Activated CD4-positive, alpha-beta T cell treated with anti-CD3 and anti-CD28 coated beads, Interleukin-2, amount 50 U/mL, for 1 hour (primary cell): ENCODE results near the gene PWWP2B.
"Not testable (repeated sequence)": the region's sequence is repeated elsewhere in the genome, so short reads cannot be mapped to it uniquely, and the experiment has no call there.

Experiments
- DNase-seq: peaks from one replicate; pipeline ENCODE4 v3.0.0-alpha.2; 2020

Gene PWWP2B

DNA sequence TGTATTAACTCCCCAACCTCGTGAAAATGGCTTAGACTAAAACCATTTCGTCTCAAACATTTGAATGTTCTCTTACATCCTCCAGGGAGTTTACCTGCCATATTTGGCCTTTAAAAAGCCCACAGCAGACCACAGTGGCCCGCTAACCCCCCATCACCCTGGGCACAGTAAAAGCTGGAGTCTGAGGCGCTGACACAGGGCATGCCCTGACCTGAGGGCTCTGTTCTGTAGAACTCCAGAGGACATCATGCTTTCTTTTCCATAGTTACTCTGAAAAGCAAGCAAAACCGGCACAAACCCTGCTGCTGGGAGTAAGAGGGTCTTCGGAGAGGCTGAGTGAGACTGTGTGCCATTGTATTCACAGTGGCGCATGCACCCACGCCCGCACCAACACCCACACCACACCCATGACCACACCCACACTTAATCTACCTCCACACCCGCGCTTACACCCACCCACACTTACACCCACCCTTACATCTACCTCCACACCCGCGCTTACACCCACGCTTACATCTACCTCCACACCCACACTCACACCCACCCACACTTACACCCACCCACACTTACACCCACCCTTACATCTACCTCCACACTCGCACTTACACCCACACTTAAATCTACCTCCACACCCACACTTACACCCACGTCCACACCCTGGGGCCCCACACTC lies 32.9 kb upstream of the PWWP2B start:
- DNase-seq = no peak

DNA sequence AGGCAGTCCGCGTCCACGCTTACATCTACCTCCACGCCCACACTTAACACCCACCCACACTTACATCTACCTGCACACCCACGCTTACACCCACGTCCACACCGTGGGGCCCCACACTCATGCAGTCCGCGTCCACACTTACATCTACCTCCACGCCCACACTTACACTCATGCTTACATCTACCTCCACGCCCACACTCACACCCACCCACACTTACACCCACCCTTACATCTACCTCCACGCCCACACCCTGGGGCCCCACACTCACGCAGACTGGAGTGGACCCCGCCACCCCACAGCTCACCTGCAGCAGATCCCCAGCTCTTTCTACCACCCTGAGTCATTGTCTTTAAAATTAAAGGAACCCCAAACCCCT lies 32.4 kb upstream of the PWWP2B start:
- no peak for DNase-seq

DNA sequence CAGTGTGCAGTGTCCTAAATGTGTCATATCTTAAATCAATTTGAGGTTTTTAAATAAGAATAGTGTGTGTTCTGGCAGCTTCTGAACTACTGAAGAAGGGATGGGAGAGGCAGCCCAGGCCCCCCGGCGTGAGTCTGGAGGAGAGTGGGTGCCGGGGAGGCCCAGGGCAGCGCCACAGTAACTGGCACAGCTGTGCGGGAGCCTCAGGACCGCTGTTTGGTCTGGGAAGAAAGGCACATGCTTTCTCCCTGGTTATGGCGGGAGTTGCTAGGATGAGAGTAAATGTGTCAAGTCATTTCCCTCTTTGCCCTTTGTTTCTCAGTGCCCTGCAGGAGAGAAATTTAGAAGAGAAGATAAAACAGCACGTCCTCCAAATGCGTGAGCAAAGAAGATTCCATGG lies 31.9 kb upstream of the PWWP2B start:
- no peak for DNase-seq

DNA sequence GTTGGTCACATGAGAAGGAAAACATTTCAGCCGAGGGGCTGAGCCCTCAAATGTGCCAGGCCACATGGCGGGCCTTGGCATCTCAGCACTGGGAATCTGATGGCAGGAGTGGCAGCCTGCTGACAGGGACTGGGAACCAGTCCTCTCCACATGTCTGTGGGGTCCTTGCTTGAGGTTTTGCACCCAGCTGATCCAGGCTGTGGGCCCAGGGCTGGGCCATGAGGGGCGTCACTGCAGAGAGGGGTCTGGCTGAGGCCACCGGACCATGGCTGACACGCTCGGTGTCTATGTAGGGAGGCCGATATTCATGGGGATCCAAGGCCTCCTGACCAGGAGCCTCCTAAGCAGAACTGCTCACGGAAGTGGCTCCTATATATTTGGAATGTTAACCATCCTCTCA lies 31.0 kb upstream of the PWWP2B start:
- no peak for DNase-seq

DNA sequence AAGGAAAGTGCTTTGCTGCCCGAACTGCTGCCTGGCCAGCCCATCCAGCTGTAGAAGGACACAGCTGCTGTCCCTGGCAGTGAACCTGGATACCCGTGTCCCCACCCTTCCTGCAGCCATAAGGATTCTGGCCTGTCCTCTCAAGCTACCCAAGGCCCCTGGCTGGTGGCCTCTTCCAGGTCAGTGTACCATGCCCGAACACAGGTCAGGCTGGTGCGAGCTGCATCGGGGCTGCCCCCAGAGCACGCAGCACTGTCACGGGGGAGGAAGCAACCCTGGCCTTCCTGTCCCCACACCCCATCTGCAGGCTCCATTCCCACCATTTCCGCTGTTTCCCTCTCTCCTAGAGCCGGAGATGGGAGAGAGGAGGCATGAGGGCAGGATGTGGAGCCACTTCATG lies 30.5 kb upstream of the PWWP2B start:
- no peak for DNase-seq

DNA sequence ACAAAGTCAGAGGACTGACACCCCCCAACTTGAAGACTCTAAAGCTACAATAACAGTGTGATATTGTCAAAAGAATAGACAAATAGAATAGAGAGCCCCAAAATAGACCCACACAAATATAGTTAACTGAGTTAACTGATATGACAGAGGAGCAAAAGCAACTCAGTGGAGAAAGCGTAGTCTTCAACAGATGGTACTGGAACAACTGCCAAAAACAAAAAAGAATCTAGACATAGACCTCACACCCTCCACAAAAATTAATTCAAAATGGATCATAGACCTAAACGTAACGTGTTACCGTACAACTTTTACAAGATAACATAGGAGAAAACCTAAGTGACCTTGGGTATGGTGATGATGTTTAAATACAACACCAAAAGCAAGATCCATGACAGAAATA lies 28.6 kb upstream of the PWWP2B start:
- no peak for DNase-seq

DNA sequence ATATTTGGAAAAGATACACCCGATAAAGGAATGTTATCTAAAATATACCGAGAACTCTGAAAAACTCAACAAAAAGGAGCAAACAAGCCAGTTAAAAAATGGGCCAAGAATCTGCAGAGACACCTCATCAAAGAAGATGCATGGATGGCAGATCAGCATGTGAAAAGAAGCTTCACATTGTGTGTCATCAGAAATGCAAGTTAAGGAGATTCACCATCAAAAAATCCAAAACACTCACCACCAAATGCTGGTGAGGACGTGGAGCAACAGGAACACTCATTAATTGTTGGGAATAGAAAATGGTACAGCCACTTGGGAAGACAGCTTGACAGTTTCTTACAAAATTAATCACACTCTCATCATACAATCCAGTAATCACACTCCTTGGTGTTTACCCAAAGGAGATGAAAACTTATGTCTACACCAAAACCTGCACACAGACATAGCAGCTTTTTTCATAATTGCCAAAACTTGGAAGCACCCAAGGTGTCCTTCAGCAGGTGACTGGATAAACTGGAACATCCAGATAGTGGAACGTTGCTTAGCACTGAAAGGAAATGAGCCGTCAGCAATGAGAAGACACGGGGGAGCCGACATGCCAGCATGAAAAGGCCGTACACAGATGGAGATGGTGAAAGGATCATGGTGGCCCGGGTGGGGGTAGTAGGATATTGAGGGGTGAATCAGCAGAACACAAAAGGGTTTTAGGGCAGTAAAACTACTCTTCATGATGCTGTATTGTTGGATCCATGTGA lies 27.9 kb upstream of the PWWP2B start:
- no peak for DNase-seq

DNA sequence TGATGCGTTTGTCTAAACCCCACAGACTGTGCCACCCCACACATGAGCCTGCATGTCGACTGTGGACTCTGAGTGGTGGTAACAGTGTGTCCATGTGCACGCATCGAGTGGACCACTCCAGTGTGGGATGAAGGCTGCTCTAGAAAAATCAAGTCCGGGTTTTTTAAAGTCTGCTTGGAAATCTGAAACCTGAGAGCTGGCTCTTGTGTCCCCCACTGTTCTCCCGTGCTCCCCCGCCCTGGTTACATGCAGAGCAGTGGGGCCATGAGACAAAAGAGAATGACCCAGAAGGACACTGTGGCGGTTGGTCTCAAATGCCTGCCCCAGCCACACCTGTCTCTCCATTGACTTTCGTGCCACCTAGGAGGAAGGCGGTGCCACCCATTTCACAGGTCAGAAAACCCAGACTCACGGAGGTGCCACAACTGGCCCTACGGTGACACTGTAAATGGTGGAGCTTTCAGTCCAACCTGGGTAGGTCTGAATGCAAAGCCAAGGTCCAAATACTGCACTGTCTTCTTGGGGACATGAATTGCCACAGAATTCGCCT lies 27.3 kb upstream of the PWWP2B start:
- DNase-seq = no peak

DNA sequence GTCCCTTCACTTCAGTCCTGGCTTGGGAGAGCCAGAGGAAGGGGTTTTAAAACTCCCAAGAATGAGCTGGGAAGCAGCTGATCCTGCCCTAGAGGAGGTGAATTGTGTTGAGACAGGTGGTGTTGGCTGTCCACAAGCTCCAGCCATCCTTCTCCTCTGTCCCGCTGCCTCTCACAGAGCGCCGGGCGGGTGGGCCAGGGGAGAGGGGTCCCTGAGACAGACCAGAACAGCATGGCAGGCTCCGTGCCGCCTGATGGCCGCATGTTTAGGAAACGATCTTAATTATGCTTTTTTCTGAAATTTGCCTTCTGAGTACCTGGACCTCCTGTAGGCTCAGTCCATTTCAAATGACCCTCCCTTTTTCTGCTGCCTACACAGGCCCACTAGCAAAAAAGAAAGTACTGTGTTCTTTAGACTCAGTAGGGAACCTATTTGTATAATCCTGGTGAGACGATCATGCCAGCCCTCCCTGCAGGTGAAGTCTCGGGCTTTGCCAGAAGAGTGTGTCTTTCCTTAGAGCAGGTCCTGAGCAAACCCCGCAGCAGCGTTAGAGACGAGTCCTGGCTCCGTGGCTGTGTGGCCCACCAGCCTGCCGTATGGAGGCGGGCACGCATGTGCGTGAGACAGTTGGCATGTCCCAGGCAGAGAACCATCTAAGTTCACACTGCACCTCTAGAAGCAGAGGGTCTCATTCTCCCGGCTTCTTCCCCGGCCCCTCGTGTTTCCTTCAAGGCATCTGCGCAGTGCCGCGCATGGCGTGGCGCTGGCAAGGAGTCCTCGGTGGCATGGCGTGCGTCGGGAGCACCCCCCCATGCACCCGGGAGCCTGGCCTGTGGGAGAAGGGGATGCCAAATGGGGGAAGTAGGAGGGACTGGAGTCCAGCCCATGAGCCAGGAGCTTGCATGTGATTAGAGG lies 26.3 kb upstream of the PWWP2B start:
- DNase-seq = no peak

DNA sequence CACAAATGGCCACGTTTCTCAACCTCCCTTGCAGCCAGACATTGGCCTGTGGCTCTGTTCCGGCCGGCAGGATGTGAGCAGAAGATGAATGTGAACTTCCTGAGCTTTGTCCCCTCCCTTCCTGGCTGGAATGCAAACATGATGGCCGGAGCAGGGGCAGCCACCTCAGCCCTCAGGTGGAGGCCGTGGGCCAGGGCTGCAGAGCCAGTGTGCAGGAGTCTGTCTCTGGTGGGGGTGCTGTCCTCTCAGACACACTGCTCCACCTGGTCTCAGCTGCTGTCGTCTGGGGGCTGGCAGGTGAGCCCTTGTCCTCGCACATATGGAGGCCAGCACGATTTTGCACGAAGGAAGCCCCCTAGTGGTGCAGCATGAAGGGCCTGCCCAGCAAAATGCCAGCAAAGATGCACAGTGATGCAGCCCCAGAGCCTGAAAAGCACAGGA lies 25.3 kb upstream of the PWWP2B start:
- DNase-seq = no peak

DNA sequence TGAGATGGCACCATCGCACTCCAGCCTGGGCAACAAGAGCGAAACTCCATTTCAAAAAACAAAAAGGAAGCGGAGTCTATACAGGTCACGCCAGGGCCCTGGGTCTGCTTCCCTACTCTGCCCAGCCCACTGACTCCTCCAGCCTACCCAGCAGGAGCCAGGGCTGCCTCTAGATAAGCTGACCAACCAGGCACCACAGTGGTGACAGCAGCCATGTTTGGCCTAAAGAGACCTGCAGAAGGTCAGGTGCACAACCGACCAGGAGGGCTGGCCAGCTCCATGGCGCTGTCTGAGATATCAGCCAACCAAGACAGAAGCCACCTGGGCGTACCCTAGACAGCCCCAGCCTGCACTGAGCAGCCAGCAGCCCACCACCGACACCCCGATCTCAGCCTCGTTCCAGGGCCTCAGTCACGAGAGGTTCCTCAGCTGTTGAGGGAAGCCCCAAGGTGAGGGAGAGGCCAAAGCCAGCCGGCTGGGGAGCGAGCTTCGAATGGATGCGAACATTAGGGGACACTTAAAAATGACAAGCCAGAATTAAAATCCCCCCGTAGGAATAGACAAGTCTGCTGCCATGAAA lies 24.4 kb upstream of the PWWP2B start:
- no peak for DNase-seq

DNA sequence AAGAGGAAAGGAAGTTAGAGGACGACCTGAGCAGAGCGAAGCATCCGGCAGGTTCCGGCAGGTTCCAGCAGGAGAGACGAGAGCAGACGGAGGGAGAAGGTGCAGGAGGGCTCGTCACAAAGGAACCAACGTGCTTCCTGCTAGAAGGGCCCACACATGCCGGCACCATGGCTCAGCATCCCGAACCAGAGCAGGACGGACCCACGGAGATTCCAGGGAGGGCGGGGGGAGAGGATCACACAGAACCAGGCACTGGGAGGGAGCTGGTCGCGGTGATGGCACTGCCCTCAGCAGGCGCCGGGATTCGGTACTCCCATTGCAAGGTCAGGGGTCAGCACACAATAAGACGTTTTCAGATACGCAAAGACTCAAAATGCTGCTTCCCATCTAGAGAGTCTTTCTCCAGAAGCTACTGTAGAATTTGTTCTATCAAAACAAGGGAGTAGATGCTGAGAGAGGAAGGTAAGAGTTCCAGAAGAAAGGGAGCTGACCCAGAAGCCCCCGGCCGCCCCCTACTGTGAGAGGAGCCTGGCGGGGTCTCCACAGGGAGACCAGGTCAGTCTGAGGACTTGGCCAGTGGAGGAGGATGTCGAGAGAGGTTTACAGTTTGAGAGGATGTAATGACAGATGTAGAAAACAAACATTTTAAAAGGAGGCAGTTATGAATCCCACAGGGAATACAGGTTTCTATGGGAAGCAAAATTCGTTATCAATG lies 23.6 kb upstream of the PWWP2B start:
- DNase-seq = no peak

DNA sequence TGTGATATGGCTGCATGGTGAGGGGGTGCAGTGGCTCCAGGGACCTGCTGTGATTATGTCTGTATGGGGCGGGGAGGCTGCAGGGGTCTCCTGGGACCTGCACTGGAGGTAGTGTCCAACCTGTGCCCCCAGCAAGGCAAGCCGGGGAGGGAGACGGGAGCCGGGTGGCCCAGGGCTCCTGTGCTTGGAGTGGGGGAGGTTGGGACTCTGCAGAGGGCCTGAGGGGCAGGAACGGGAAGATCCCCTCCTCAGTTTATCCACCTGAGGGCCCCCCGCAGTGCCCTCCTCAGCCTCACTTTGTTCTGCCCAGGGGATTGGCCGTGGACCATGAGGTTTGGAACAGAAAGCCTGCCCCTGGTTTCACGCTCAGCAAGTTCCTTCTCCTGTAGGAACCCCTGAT lies 22.8 kb upstream of the PWWP2B start:
- DNase-seq = no peak

DNA sequence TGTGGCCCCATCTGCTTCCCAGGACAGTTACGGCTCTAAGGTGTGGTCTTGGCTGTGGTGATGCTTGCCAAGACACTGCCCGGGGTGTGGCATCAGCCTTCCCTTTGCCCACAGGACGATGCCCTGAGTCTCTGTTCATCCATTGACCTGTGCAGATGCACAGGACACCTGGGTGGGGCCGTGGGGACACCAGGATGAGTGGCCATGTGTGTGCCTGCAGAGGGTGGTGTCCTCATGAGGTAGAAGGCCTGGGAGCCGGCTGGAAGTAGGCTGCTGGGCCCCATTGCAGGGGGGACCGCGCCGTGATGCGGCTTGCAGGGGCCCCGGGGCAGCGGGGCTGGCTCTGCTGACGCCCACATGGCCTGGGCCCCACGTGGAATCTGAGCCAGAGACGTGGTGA lies 22.4 kb upstream of the PWWP2B start:
- no peak for DNase-seq

DNA sequence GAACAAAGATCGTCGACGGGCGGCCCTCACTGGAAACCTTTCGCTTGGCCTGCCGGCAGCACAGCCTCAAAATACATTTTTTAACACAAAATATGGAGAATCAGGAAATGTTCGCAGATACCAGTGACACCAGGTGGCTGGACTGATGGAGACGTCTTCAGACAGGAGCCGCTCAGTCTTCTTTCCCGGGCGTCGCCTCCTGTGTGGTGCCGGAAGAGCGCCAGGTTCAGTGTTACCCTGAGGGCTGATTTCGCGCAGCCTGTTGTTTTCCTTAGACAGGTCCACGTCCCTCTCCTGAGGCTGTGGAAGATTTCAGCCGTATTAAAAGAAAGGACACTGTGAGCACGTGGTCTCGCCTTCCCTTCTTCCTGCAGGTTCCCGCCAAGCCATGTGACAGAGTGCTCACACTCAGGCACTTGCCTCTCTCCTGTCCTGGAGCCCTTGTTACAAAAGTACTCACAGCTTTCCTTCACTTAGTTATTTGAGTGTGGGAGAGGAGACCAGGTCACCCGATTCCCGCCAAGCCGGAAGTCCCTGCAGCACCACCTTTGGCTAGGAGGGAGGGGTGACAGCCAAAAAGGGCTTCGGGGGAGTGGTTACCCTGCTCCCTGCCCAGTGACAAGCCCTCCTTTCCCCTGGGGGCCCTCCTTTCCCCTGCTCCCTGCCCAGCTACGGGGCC lies 21.7 kb upstream of the PWWP2B start:
- no peak for DNase-seq

DNA sequence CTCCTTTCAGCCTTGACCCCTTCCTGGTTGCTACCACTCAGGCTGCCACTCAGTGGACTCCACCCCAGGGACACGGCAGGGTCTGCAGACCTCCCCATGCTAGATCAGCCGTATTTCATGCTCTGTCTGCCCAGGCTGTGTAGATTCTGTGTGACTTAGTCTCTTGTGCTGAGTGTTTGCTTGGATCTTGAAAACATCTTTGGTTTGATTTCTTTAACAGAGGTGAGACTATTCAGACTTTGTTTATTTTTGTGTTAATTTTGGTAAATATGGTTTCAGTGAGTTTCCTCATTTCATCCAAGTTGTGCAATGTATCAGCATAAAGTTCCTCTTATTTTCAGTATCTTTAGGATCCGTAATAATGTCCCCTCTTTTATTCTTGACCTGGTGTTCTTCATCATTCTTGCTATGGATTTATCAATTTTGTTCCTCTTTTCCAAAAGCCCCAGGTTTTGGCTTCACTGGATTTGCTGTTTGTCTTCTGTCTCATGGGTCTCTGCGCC lies 21.2 kb upstream of the PWWP2B start:
- no peak for DNase-seq

DNA sequence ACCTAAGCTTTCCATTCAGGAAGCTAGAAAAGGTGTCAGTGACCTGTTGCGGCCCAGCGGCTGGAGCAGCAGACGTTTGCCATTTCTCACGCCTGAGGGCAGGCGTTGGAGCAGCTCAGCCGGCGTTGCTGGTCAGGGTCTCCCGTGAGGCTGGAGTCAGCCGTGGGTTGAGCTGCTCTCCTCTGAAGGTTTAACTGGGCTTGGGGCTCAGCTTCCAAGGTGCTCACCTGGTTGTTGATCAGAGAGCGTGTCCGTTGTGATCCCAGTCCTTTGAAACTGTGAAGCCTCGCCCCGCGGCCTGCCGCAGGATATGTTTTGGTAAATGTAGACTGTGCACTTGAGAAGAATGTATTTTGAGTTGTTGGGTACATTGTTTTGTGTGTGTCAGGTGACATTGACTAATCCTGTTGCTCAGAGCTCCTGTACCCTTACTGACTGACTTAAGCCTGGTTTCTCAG lies 20.6 kb upstream of the PWWP2B start:
- DNase-seq = no peak

DNA sequence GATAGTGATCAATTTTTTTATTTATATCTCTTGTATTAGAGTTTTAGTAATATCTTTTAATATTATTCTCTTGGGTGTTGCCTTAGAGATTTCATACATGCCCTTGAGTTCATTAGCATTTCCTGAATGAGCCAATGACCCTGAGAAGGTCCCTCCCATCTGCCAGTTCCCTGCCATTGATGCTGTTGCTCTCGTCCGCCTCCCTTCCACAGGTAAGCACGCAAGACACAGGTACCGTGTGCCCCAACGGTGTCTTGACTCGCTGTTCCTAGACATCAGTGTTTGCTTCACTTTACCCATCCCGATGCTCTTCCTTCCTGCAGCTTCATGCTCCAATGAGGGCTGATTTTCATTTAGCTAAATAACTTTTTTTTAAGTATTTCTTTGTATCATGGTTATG lies 19.7 kb upstream of the PWWP2B start:
- DNase-seq = no peak

DNA sequence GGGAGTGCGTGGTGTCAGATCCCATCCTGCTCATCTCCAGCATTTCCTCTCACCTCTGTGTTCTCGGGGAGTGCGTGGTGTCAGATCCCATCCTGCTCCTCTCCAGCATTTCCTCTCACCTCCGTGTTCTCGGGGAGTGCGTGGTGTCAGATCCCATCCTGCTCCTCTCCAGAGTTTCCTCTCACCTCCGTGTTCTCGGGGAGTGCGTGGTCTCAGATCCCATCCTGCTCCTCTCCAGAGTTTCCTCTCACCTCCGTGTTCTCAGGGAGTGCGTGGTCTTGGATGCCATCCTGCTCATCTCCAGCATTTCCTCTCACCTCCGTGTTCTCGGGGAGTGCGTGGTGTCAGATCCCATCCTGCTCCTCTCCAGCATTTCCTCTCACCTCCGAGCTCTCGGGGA lies 18.0 kb upstream of the PWWP2B start:
- not testable (repeated sequence) for DNase-seq

DNA sequence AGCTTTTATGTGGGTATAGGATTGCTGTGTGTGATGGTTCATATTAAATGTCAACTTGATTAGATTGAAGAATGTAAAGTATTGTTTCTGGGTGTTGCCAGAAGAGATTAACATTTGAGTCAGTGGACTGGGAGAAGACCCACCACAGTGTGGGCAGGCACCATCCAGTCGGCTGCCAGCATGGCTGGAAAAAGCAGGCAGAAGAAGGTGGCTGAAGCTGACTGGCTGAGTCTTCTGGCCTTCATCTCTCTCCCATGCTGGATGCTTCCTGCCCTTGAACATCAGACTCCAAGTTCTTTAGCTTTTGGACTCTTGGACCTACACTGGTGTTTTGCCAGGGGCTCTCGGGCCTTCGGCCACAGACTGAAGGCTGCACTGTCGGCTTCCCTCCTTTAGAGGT lies 16.0 kb upstream of the PWWP2B start:
- DNase-seq = not testable (repeated sequence)

DNA sequence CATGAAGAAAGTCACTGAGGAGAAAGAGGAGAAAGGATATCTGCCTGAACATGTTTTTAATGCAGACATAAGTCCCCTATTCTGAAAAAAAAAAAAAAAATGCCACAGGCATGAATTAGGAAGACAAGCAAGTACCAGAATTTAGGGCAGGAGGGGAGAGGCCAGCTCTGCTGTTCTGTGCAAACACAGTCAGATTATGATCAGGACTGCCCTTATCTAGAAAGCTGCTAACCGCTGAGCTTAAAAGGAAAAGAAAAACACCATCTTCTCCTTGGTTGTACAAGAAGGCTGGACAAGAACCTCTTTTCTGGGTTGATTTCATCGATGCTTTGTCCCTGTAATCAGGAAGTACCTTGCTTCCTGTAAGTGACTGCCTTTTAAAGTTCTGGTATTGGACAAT lies 15.3 kb upstream of the PWWP2B start:
- DNase-seq = no peak
